Epithelial cell of esophagus (primary cell): ENCODE data around the gene ELK4.

Experiments
- DNase-seq: peaks from one replicate; pipeline ENCODE4 v3.0.0; 2010; ENCODE audit warnings: low read depth
- H3K4me3 ChIP-seq: 2 replicates; pipeline ENCODE4 v1.5.1; 2011; ENCODE audit warnings: mild to moderate bottlenecking, low read length, control low read depth
- TF ChIP-seq, protein P1 (sequence below): IDR thresholded peaks from 2 replicates; pipeline ENCODE4 v1.5.1; 2011; ENCODE audit warnings: low read depth, mild to moderate bottlenecking, low read length, control low read depth, inconsistent platforms; ENCODE audit not compliant: insufficient read depth; ENCODE audit errors: missing control alignments

The ELK4 gene

DNA sequence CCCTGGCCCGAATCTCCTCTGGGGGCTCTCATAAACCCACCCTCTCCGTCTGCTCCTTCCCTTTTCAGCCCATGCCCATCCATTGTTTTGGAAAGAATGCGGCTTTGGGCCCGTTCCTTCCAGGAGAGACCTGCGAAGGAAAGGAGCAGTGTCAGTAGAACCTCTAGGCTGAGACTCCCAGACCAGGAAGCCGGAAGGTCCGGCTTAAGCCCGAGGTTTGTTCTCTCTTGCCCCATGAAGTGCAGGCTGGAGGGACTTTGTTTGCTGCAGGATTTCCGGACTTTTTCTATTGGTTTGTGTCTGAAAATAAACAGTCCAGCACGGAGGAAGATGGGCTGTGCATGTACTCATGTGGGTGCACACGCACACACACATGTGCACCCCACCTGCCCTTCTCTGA lies 49.8 kb downstream of the ELK4 start:
- DNase-seq = no peak
- no peak overlapping the region for H3K4me3 ChIP-seq
- TF ChIP-seq, protein P1, sequence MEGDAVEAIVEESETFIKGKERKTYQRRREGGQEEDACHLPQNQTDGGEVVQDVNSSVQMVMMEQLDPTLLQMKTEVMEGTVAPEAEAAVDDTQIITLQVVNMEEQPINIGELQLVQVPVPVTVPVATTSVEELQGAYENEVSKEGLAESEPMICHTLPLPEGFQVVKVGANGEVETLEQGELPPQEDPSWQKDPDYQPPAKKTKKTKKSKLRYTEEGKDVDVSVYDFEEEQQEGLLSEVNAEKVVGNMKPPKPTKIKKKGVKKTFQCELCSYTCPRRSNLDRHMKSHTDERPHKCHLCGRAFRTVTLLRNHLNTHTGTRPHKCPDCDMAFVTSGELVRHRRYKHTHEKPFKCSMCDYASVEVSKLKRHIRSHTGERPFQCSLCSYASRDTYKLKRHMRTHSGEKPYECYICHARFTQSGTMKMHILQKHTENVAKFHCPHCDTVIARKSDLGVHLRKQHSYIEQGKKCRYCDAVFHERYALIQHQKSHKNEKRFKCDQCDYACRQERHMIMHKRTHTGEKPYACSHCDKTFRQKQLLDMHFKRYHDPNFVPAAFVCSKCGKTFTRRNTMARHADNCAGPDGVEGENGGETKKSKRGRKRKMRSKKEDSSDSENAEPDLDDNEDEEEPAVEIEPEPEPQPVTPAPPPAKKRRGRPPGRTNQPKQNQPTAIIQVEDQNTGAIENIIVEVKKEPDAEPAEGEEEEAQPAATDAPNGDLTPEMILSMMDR = no peak

DNA sequence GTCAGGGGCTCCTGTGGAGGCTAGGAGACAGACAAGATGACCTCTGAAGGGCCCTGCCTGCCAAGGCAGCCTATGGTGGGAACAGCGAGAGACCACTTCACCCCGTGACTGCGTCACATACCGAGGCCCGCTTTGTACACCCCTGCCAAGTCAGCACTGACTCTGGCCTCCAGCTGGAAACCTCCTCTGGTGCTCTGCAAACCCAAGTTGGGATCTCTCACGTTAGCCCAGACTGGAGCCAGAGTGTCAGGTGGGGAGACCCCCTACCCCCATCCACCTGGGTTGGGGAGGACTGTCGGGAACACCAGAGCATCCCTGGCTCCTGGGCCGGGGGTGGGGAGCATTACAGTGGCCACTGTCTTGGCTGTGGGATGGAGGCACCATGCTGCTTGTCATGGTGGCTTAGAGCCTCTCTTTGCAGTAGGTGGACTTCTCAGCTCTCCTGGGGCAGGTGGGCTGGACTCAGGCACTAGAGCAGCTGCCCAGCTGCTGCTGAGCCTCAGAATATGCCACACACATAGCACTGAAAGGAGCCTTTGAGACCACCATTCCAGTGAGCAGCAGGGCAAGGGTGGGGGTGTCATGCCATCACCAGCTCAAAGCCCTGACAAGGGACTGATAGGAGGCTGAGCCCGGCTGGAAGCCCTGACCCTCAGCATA lies 50.4 kb downstream of the ELK4 start:
- no peak overlapping the region for H3K4me3 ChIP-seq
- no peak for DNase-seq

DNA sequence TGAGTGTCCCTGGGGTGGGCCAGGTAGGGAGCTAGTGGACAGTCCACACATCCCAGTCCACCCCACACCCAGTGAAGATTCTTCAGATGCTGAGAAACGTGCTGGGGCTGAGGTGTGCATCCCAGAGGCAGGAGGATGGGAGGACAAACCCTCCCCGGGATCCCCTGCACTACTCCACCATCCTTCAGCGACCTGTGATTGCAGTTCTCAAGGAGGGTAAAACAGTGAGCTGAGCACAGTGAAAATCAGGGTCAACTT lies 51.0 kb downstream of the ELK4 start:
- TF ChIP-seq, protein P1 = no peak
- no peak for DNase-seq
- H3K4me3 ChIP-seq = no peak overlapping the region

More for the DNA sequence above, 50.4 kb downstream of the ELK4 start:
- TF ChIP-seq, protein P1 = no peak

DNA sequence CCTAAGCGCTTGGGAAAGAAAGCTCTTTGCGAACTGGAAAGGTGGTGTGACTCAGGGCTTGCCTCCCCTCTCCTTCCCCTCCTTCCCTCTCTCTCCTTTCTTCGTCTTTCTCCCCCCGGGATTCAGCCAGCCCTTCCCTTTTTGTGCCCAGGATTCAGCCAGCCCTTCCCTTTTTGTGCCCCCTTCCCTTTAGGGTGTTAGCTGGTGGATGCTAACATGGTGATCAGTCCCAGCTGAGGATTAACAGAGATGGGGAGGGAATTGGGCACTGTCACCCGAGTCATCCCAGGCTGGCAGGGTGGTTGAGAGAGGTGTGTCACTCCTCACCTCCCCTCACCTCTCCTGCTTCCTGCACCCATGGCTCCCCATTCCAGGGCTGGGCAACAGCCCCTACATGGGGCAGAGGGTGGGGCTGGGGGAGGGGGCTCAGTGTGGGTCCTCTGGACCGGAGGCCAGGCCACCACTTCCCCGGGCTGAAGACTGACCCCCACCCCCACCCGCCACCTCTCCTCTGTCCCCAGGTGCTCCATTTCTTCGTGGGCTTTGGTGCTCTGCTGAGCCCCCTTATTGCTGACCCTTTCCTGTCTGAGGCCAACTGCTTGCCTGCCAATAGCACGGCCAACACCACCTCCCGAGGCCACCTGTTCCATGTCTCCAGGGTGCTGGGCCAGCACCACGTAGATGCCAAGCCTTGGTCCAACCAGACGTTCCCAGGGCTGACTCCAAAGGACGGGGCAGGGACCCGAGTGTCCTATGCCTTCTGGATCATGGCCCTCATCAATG lies 51.5 kb downstream of the ELK4 start:
- H3K4me3 ChIP-seq = no peak overlapping the region
- TF ChIP-seq, protein P1 = no peak
- DNase-seq = no peak

DNA sequence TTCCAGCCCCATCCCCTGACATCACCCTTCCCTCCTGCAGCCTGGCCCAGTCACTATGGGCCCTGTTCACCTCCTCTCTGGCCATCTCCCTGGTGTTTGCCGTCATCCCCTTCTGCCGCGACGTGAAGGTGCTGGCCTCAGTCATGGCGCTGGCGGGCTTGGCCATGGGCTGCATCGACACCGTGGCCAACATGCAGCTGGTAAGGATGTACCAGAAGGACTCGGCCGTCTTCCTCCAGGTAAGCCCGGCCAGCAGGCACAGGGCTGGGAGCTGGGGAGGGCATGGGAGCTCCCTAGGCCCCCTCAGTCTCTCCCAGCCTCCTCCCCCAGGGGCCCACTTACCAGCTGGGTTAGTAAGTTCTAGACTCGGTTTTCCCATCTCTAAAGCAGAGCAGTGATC lies 52.1 kb downstream of the ELK4 start:
- no peak for DNase-seq
- no peak overlapping the region for H3K4me3 ChIP-seq

DNA sequence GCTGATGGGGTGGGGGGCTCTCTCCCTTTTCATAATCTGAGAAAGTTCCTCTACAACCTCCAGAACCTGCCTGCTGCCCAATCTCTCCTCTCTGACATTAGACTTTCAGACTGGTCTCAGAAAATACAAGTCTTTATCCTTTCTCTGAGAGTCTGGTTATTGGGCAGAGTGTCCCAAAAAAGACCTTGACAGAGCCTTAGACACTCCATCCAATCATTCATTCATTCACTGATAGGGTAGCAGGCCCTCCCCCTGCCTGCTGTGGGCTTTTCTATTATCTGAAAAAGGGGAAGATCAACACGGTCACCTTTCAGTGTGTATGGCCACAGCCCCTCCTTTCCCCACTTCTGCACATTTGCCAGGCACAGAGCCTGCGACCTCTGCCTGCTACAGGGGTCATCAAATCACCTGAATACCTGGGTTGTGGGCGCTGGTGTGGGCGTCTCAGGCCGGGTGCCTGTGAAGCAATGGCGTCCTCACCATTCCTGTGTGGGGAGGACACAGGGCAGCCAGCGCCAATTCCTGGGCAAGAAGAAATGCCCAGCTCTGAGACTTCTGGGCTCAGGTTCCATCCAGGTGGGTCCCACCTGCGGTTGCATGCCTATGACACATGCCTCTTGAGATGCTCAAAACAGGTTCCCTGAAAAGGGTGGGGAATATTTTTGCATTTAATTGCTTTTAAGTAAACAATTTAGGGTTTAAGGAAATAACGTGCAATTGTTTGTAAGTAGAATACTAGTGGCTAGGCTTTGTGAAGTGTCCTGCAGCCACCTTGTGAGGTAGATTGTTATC lies 52.8 kb downstream of the ELK4 start:
- DNase-seq = peak; percentile 24
- H3K4me3 ChIP-seq = no peak overlapping the region
- TF ChIP-seq, protein P1 = no peak

More for the DNA sequence above, 52.1 kb downstream of the ELK4 start:
- TF ChIP-seq, protein P1 = no peak
